Measurements from ENCODE around the gene ULK2.
A peak's percentile ranks its signal among the peaks of the same experiment; 100 is the strongest.
"Not testable (repeated sequence)": the region's sequence is repeated elsewhere in the genome, so short reads cannot be mapped to it uniquely, and the experiment has no call there.

ULK2 gene

DNA sequence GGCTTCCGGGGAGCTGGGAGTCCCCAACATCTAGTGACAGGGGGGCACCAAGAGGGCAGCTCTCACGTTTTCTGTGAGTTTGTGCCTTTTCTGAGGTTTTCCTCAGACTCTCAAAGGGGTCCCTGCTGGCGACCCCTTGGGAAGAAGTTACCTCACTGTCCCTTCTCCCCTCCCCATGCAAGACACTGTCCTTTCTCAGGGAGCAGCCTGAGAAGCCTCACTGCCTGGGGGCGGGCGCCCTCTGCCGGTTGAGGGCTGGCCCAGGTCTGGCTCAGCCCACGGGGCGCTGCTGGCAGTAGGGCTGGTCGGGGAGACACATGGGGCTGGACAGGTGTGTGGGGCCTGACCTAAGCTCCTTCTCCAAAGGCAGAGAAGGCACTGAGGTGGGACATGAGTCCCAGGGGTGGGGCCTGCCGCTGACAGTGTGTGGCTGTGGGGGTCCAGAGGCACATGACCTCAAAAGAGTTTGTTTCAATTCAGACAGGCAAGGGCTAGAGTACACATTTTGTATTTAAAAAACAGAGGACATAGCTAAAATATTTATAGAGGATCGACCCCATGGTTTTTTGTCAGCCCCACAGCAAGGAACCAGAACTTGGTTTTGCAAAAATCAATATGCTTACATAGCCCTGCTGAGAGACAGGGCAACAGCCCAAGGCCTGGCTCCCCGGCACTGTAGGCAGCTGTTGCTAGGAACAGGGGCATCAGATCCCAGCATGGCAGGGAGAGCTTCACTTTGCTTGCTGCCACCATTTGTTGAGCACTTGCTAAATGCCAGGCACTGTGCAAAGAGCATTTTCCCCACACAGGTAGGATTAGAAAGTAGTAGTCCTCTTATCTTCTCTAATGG, 101.1 kb downstream of the ULK2 start:
- peak; percentile 56 to 76 (median 70) for DNase-seq (ENCODE audit: low read depth in 3 of 3)

DNA sequence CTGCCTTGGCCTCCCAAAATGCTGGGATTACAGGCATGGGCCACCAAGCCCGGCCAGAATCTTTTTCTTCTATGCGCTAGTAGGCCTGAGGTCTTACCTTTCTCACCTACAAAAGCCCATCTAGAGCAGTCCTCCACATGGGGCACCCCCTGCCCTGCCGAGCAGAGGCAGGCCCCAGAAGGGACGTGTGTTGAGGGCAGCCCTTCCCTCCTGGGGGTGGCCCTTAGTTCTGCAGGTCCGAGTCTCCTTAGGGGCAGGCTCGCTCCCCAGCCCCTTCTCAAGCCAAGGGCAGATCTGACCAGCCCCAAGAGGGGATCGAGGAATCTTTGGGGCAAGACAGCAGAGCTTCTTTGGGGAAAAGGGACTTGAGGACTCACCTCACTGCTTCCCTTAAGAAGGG, 101.7 kb downstream of the ULK2 start:
- DNase-seq (ENCODE audit: low read depth in 3 of 3): no peak

DNA sequence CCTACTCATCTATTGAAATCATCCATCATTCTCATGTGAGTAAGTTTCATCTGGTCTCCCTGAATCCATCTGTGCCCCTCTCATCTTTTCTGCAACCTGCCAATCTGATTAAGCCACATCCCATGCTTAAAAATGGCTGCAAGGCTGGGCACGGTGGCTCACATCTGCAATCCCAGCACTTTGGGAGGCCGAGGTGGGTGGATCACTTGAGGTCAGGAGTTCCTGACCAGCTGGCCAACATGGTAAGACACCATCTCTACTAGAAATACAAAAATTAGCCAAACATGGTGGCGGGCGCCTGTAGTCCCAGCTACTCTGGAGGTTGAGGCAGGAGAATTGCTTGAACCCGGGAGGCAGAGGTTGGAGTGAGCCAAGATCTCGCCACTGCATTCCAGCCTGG, 103.7 kb downstream of the ULK2 start:
- not testable (repeated sequence) for DNase-seq (ENCODE audit: low read depth in 3 of 3)

DNA sequence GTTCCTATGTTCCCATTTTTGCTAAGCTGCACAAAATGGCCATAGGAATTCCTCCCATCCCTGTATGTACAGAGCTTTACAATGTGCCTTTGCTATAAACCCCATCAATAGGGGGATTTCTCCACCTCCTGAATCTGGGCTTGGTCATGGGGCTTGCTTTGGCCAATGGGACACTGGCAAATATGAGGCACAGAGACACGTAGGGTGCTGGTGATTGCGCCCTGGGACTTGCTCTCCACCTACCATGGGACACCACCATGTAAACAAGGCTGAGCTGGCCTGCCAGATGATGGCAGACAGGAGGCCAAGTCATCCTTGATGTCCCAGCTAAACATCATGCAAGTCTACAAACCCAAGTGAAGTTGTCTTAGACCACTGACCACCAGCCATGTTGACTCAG, 104.3 kb downstream of the ULK2 start:
- no peak for DNase-seq (ENCODE audit: low read depth in 3 of 3)

DNA sequence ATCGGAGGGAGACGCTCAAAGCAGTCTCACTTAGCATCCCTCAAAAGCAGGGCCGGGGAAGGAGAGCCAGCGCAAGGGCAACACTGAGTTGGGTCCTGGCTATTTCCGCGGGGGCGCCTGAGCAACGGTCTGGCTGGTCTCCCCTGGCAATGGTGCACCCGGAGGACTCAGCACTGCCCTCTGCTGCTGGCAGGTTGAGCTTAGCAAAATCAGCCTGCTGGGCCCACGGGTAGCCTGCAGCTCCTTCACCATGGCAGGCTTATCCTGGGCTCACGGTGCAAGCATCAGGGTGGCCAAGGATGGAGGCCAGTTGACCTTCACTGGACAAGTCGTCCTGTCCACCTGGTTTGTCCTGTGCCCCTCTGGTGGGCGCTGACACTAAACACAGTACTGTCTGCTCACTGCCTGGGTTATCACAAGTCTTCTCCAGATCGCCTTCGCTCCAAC, 105.2 kb downstream of the ULK2 start:
- peak; percentile 21 to 68 (median 24) for DNase-seq (ENCODE audit: low read depth in 3 of 3)

- no peak for DNase-seq (ENCODE audit: low read depth in 3 of 3)
Measured at GRCh38 chr17:19760746-19761145, 107.0 kb downstream of the ULK2 start.

DNA sequence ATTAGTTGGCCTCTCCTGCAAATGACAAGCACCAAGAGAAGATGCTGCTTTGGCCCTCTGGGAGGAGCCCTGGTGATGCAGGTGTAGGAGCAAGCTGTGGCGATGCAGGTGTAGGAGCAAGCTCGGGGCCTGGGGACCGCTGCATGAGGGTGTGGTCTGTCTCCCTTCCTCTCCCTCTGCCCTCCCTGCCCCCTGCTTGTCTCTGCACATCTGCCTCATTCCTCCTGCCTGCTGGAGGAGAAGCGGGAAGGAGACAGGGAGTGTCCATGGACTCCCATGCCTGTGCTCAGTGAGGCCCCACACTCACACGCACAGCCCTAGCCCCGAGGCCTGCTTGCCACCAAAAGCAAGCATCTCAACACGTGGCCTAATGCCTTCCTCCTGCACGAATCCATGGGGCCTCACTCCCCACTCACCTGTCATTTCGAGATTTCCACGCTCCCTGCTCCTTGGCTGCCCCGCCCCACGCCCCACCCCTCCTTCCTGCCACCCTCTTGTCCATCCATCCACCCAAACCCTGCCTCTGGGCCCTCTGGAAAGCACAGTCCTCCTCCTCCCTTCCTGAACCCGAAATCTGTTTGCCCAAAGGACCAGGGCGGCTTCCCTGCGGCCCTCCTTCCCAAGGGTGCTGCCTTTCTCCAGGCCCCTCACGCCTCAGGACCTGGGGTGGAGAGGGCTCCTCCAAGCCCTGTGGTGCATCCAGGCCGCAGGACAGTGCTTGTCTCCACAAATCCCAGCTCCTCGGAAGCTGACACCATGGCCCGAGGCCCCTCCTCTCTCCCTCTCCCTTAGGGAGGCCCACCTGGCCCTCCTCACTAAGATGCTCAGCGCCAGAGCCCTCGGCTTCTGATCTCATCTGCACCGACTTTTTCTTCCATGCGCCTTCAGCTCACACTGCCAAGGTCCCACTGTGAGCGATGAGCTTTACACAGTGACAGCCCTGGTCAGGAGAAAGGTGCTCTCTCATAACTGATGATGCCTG, 107.9 kb downstream of the ULK2 start:
- DNase-seq (ENCODE audit: low read depth in 3 of 3): no peak

- no peak for DNase-seq (ENCODE audit: low read depth in 3 of 3)
Measured at GRCh38 chr17:19757536-19758180, 110.1 kb downstream of the ULK2 start.

DNA sequence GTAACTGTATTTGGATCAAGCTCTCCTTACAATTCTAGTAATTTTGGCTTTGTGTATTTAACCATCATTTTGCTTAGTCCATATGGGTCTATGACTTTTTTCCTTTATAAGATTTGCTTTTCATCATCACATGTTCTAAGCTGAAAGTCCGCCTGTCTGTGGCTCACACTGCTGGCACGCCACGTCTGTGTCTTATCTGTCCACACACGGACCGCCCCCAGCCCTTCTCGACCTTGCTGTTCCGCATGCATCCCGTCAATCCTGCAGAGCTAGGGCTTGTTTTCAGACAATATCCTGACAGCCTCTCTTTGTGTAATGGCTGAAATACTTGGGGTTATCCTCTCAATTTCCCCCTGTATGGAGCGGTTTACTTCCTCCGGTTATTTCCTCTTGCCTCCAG, 111.2 kb downstream of the ULK2 start:
- DNase-seq (ENCODE audit: low read depth in 3 of 3): no peak

- no peak for DNase-seq (ENCODE audit: low read depth in 3 of 3)
Measured at GRCh38 chr17:19755821-19756510, 111.8 kb downstream of the ULK2 start.

- no peak for DNase-seq (ENCODE audit: low read depth in 3 of 3)
Measured at GRCh38 chr17:19755392-19755791, 112.3 kb downstream of the ULK2 start.

DNA sequence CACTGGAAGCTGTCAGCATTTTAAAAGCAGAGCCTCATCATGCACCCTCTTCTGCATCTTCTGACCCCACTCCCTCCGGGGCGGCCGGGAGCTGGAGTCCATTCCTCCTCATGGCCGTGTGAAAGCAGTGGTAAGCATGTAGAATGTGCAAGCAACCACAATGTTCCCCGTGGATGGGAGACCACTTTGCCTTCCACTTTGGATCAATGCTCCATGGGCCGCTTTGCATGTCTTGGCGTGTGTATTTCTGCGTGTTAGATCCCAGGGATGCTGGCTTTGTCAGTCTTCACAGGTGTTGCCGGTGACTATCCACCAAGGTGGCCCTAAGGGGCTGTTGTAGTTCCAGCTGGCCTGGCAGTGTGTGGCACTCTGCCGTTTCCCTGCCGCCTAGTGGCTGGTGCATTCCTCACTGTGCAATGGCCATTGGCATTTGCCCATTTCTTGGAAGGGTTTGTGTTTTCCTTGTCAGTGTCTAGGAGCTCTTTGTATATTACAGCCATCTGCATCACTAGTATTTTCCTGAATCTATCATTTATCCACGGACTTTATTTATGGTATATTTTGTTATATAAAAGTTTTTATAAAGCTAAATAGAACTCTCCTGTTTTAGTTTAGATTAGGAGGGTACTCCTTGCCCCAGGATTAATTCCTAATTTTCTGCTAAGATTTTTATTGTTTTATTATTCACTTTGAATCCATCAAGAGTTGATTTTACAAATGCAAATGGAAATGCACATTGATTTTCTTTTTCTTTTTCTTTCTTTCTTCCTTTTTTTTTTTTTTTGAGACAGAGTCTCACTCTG, 113.9 kb downstream of the ULK2 start:
- no peak for DNase-seq (ENCODE audit: low read depth in 3 of 3)

DNA sequence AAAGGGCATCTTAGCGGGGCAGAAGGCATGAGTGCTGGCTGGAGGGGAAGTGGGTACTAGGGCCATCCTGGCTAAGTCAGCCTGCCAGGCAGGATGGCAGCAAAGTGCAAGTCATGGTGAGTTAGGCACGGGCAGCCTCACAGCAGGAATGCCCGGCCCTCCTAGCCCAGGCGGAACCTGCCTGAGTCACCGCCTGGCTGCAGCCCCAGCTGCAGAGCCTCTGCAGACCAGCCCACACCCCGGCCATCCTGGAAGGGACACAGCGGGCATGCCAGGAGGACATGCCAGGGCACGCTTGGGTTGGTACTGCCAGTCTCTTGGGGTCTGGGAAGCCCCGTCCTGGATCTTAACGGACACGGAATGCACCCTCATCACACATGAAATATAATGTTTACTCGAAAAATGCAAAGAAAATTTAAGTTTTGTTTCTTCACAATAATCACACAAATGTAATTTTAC, 114.7 kb downstream of the ULK2 start:
- DNase-seq (ENCODE audit: low read depth in 3 of 3): no peak

DNA sequence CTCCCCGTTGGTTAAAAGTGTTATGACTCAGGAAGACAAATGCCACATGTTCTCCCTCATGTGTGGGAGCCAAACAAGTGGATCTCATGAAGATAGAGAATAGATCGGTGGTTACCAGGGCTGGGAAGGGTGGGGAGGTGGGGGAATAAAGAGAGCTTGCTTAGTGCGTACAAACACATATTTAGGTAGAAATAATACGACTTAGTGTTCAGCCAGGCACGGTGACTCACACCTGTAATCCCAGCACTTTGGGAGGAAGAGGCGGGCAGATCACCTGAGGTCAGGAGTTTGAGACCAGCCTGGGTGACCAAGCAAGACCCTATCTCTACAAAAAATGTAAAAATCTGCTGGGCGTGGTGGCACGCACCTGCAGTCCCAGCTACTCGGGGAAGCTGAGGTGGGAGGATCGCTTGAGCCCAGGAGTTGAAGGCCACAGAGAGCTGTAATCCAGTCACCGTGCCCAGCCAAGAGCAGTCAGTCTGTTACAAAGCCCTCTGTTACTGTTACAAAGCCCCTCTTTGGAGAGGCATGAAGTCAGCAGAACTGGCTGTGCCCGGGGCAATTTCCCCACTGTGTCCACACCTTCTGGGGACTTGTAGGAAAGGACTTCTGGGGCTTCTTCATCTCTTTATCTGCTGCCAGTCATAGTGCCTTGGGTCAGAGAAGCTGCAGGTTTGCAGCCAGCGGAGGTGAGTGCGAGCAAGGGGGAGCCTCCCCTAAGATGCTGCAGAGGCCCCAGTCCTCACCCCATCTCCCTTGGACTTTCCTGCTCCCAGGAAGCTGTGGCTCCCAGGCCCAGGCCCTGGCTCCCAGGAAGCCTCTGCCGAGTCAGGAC, 115.3 kb downstream of the ULK2 start:
- no peak for DNase-seq (ENCODE audit: low read depth in 3 of 3)

DNA sequence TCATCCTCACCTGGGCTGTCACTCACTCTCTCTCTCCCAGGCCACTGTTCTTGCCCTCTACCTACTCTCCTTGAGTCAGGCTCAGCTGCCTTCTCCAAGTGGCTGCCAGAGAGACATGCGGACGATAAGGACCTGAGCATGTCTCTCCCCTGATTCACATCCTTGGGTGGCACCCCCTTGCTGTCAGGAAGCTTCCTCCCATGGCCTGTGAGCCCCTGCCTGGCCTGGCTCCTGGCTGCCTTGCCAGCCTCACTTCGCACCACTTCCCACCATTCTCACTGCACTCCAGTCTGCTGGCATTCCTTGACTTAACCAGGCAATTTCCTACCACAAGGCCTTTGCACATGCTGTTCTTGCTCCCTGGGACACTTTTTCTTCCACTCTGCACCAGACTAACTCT, 116.9 kb downstream of the ULK2 start:
- no peak for DNase-seq (ENCODE audit: low read depth in 3 of 3)

DNA sequence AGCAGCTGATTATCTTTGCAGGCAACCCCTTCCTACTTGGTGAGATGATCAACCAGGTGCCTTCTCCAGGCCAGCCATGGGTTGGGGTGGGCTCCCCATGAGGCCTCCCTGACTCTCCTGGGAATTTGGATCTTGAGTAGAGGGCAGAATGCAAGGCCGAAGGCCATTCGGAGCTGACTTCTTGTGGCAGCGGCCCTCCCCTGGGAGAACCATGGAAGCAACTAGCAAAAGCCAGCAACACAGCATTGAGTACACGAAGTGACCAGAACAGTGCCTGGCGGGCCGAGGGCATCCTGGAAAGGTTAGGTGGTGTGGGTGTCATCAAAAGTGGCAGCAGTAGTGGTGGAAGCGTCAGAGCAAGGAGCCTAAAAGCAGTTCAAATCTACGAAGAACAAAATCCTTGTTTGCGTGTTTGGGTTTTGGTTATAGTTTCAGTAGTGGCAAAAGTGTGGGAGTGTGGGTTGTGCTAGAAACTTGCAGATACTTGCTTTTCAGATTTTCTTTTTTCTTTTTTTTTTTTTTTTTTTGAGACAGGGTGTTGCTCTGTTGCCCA, 117.6 kb downstream of the ULK2 start:
- no peak for DNase-seq (ENCODE audit: low read depth in 3 of 3)

- DNase-seq (ENCODE audit: low read depth in 3 of 3): no peak
Measured at GRCh38 chr17:19748807-19749193, 118.9 kb downstream of the ULK2 start.

GRCh38 chr17:19747829-19748806, 119.6 kb downstream of the ULK2 start, which contains the start of gene ALDH3A1:
TSS of gene ALDH3A1 (minus strand) at chr17:19748298. CDS start at chr17:19745129, 3,169 bp downstream.
- DNase-seq (ENCODE audit: low read depth in 3 of 3): no peak
